ENCODE measurements around the gene ITGA2B. TPM values are rescaled to one million over a fixed set of nuclear protein-coding genes. Genes with fewer than 3 reads are reported as not detected.
"Not testable (repeated sequence)": the region's sequence is repeated elsewhere in the genome, so short reads cannot be mapped to it uniquely, and the experiment has no call there.

Gene ITGA2B
- total RNA-seq, 1 experiment from 2014 or later: 0.46 TPM

DNA sequence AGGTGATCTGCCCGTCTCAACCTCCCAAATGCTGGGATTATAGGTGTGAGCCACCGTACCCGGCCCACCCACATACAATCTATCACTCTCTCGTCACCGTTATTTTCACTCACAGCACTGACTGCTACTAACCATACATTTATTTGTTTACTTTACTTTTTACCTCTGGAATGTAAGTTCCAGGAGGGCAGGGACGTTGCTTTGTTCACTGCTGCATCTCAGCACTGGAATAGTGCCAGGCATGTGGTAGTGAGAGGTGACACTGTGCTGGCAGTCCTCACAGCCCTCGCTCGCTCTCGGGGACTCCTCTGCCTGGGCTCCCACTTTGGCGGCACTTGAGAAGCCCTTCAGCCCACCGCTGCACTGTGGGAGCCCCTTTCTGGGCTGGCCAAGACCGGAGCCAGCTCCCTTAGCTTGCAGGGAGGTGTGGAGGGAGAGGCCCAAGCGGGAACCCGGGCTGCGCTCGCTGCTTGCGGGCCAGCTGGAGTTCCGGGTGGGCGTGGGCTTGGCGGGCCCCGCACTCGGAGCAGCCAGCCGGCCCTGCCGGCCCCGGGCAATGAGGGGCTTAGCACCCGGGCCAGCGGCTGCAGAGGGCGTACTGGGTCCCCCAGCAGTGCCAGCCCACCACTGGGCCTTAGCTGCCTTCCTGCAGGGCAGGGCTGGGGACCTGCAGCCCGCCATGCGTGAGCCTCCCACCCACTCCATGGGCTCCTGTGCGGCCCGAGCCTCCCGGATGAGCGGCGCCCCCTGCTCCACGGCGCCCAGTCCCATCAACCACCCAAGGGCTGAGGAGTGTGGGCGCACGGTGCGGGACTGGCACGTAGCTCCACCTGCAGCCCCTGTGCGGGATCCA, 20.8 kb downstream of the ITGA2B start:
- not testable (repeated sequence) for DNase-seq (ENCODE audit: low read depth)

DNA sequence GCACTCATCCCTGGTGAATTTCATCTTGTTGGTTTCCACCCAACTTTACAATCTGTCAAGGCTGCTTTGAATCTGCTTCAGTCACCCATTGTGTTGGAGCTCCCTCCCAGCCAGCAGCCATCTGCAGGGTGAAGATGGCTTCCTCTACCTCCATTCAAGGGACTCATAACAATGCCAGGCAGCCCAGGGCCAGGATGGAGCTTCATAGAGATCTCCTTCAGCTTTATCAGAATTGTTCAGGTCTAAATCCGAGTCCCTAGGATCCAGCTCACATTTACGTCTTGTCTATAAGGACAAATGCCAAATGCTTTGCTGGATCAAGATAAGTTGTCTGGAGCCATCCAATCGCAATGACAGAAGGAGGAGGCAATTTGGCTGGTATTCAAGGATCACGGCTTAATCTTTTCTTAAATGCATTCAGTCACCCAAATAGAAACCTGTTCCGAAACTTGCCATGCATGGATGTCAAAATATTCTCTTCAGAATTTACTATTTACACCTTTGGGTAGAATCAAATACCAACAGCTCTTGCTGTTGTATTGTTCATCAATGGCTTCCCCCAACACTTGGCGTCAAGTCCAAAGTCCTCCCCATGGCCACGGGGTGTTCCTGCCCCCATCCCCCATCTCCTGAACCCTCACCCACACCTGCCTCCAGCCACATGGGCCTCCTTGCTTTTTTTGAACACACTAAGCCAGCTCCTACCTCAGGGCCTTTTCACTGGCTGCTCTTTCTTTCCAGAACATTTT, 22.0 kb downstream of the ITGA2B start:
- DNase-seq (ENCODE audit: low read depth): no peak

DNA sequence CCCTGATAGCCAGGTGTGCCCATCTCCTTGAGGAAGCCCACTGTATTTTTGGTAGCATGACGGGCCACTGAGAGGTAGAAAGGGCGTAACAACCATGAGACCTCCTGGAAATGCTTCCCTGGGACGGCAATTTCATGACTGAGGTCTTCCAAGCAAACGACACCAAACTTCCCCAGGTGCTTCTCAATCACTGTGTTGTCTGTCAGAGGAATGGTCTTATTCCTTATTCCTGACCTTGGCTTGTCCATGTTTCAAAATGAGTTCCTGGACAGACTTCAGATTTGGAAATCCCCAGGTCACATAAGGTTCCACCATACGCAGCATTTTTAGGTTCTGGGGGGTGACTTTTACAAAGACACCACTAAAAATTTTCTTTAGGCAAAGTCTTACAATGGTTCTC, 24.4 kb downstream of the ITGA2B start:
- DNase-seq (ENCODE audit: low read depth): not testable (repeated sequence)

DNA sequence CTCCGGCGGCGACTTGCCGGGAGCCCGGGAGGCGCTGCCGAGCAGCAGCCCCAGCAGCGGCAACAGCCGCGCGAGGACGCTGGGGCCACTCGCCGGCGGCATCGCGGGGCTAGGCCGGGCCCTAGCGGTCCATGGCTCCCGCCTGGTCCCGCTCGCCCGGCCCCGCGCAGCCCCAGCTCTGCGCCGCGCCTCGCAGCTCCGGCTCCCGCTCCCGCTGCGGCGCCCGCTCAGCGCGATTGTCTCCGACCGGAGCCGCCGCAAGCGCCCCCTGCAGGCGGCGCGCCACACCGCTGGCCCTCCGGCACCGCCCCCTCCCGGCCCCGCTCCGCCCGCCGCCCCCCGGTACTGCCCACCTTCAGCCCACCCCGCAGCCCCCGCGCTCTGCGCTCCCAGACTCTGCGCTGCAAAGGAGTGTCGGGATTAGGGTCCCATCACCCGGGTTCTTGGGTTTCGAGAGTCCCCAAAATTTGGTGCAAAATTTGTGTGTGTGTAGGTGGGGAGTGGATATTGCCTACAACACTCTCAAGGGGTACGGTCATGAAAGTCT, 25.8 kb downstream of the ITGA2B start, which contains the start of gene FAM171A2:
FAM171A2 (minus strand) TSS at position 241 of the 547 bp plus-strand sequence; CDS start at position 102, 139 bp downstream.
- DNase-seq (ENCODE audit: low read depth): peak; percentile 67

DNA sequence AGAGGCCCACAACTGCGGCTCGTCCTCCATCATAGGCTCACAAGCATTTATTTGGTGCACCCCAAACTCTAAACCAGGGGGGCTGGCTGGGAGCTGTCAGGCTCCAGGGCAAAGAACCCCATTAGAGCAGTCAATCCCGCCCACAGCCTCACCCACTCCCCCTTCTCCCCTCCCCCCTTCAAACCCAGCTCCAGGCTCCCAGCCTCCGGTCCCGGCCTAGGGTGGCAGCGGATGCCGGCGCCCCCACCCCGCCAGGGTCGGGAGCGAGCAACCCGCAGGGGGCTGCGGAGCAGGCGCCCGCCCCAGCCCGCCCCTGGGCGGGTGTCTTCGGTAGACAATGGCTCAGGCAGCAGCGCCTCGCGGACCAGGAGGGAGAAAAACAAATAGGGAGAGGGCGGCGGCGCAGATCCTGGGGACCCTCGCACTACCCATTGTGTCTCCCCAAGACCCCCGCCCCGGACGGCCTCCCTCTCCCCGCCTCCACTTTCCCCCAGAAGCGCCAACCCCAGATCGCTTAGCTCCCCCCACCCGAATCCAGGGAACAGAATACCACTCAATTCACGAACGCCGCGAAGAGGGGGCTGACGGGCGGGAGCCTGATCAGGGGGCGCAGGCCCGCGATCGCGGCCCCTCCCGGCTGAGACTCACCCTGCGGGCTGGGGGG, 26.4 kb downstream of the ITGA2B start:
- no peak for DNase-seq (ENCODE audit: low read depth)

DNA sequence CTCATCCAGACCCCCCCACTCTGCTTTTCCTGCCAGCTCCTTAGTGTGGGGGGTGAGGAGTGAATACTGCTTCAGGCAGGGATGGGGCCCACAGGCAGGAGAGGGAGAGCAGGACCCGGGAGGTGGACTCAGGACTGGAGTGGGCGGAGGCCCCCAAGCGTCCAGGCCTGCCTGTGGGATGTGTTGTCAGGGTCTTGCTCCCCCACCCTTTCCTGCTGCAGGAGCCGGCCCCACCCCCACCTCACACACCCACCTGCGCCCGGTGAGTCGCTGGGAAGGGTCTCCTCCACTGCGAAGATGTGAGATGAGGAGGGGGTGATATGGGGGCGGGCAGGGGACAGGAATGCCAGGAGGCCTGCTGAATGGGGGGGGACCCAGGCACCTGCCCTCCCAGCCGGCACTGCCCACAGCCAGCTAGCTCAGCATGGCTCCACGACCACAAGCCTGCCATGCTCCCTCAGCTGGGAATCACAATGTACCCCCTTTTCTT, 26.9 kb downstream of the ITGA2B start:
- no peak for DNase-seq (ENCODE audit: low read depth)

DNA sequence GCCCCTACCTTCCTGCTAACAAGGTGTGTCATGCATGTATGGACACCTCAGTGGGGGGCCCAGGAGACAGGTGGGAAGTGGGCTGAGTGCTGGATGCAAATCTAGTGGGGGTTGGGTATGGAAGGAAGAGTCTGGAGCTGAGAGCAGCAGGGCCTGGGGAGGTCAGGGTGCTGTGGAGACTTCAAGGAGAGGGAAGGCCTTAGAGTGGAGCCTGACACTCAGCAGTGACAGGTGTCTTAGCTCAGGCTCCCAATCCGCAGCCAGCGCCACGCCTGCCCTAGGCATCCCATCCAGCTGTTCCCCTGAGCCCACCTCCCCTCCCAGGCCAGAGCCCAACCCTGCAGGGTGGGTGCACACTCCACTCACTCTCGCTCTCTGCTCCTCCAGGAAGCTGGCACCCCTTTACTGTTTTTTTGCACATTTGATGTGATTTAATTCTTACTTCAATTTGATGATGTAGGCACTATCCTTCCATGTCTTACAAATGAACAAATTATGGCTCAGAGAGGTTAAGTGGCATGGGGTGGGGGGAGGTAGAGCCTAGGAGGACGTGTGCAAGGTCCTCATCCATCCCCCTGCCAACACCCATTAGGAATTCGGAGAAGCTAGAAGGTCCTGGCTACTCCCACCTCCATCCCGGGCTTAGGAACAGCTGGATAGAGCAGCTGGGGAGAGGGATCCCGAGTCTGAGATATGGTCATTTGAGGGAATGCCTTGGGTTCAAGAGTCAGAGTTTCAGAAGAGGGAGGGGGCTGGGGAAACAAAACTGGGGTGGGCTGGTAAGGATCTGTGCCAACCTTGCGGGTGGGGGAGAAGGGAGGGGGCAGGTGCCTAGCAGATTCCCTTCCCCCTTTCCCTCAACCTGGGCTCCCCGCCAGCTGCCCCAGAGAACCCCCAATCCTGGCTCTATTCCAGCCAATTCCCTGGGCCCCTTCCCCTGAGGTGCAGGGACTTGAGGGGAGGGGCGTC, 27.9 kb downstream of the ITGA2B start:
- DNase-seq (ENCODE audit: low read depth): no peak

DNA sequence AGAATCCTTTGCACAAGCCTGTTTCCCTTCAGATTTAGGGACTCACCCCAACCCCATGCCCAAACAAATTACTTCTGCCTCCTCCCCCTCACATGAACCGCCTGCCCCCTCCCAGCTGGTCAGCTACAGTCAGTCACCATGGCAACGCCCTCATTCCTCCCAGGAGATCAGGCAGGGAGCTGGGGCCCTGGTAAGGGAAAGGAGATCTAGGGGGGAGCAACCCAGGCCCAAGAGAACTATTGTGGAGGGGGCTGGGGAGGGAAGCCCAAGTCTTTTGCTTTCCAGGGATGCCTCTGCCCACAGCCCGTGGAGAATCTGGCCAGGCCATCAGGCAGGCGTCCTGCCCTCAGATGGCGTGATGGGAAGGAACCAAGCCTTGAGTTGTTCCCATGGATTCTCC, 28.6 kb downstream of the ITGA2B start:
- no peak for DNase-seq (ENCODE audit: low read depth)

DNA sequence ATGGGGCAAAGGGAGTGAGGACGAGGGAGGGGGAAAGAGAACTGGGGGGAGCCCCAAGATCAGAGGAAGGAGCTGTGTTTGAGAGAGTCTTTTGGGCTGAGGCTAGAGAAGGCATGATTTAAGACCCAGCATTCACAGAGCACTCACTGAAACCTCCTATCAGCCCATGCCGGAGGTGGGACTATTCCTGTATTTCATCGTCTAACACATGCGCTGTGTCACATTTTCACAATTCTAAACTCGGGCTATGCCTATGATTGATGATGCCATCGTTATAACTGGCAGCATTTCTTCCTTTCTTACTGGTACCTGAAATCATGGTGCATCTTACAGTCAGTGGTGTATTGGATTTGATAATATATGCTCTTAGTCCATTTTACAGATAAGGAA, 29.3 kb downstream of the ITGA2B start:
- no peak for DNase-seq (ENCODE audit: low read depth)

DNA sequence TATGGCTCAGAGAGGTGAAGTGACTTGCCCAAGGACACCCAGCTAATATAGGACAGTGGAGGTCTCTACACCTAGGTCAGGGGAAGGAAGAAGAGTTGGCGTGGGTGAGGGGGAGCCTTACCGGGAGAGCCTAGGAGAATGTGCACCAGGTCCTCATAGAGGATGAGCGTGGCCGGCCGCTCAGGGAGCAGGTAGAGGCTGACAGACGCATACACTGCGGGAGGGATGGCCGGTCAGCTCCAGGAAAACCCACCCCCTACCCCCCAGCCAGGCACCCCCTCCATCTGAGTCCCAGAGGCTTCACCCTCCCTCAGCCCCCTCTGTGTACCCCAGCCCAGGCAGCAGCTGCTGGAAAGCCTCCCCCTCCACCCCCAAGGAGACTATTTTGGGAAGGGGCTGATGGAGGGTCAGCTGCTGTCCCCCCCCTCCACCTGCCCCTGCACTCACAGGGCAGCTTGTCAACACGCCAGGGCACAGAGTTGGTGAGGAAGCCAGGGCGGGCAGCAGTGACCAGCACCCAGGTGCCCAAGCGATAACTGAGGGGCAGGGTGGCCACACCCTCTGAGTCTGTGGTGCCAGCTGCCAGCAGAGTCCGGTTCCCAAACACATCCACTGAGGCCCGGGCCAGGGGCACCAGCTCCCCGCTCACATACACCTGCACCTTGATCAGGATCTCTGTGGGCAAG, 29.8 kb downstream of the ITGA2B start:
- no peak for DNase-seq (ENCODE audit: low read depth)

DNA sequence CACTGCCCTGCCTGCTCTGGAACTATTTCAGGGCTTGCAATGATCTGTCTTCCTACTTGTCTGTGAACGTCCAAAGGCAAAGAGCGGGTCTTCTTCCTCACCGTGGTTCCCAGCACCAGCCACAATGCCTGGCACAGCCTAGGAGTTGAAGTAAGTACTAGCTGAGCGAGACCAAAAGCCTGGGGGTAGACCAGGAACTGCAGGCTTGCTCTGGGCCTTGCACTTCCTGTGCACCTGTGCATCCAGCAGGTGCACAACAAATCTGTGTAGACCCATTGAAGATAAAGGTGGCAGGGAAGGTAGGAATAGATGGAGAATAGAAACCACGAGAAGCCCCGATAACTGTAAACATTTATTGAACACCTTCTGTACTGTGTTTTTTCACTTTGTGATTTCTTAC, 30.4 kb downstream of the ITGA2B start:
- no peak for DNase-seq (ENCODE audit: low read depth)

DNA sequence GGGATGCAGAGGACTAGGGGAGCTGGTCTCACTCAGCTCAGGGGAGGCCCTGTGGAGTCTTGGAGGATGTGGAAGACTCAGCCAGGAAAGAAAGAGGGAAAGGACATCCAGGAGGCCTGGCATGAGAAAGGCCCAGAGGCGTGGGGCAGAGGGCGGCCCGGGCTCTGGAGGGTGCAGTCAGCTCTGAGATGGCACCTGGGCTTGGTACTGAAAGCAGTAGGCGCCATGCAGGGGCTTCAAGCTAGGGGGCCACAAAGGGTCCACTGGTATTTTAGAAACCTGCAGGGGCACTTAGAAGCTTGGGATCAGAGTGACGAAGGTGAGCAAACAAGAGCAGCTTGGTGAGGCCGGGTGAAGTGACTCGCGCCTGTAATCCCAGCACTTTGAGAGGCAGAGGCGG, 31.4 kb downstream of the ITGA2B start:
- no peak for DNase-seq (ENCODE audit: low read depth)

DNA sequence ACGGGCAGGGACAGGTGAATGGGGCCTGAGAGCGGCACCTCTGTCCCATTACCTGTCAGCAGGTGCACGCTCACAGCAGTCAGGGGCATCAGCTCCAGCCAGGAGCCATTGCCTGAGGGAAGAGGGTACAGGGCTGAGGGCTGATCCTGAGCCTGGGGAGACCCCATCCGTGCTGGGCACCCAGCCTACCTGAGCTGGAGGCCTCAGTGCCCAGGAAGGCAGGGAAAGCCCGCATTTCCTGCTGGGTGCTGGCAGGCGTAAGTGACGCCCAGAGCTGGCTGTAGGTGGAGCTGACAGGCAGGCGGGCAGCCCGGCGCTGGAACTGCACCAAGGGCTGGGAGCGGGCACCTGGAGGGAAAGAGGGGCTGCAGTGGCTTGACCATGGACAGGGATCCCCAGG, 33.2 kb downstream of the ITGA2B start:
- DNase-seq (ENCODE audit: low read depth): no peak

DNA sequence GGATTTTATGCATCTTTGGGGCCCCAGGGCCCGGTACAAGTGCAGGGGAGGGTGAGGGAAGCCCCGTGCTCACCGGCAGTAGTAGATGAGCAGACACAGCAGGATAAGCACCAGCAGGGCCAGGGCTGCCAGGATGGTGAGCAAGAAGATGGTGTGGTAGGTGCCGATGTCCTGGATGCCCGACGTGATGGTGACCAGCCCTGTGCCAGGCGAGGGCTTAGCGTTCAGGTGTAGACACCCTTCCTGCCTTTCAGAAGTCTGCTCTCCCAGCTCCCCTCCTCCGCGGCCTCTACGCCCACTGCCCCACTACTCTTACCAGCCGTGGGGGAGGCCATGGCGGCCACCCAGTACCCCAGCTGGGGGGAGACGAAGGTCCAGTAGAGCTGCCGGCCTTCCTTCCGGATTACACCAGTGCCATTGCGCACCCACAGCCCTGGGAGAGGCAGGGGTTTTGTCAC, 33.8 kb downstream of the ITGA2B start:
- DNase-seq (ENCODE audit: low read depth): no peak

DNA sequence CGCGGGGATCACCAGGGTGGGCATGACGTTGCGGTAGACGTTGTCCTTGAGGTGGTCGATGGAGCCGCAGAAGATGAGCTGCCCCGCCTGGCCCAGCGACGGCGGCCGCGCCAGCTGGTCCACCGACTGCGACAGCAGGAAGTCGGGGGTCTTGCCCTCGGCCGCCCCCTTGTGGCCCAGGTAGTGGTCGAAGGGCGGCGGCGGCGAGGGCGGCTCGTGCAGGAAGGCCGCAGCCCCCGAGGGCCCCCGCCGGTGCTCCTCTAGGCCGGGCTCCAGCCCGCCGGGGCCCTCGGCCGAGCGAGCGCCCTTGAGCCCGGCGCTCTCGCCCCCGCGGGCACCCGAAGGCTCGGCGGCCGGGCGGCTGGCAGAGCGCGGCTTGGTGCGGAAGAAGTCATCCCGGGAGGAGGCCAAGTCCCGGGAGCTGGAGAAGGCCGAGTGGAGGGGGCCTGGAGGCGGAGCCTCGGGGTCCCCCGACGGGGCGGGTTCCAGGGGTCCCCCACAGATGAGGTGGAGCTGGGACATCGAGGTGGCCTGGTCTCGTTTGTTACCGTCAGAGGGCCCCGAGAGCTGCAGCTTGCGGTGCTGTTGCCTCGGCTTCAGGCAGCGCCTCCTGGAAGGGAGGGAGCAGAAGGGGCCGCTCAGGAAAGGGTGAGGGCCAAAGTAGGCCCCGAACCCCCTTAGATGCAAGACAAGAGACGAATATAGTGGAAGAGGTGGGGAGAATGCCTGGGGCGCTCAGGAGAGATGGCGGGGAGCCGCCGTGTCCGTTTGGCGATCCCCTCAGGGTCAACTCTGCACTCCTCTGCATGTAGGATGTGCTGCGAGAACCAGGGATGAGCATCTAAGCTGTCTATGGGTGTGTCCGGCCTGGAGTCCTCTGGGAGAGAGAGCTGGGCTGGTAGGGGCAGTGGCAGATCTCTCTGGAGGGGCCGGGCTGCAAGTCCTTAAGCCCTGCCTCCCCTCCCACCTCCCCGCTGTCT, 34.6 kb downstream of the ITGA2B start:
- DNase-seq (ENCODE audit: low read depth): no peak

DNA sequence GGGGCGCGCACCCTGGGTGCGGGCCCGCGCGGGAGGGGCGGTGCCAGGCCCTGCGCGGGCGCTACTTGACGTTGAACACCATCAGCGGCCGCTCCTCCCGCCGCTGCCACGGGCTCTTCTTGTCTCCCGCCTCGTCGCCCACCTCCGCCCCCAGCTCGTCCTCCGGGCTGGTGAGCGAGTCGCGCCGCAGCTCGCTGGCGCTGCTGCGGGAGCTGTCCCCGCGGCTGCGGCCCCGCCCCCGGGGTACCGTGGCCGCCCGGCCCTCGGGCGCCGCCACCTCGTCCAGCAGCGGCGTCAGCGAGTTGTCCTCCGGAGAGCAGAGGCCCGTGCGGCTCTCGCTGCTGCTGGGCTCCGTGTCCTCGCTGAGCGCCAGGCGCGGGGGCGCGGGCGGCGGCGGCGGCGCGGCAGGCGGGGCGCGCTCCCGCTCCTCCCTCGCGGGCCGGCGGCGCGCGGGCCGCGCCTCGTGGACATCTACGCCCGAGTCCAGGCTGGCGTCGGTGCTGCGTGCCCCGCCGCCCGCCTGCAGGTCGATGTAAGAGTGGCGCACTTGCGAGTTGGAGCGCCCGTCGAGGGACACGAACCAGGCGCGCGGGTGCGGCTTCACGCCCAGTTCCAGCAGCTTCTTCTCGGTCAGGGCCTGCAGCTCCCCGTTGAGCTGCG, 35.6 kb downstream of the ITGA2B start:
- DNase-seq (ENCODE audit: low read depth): no peak

DNA sequence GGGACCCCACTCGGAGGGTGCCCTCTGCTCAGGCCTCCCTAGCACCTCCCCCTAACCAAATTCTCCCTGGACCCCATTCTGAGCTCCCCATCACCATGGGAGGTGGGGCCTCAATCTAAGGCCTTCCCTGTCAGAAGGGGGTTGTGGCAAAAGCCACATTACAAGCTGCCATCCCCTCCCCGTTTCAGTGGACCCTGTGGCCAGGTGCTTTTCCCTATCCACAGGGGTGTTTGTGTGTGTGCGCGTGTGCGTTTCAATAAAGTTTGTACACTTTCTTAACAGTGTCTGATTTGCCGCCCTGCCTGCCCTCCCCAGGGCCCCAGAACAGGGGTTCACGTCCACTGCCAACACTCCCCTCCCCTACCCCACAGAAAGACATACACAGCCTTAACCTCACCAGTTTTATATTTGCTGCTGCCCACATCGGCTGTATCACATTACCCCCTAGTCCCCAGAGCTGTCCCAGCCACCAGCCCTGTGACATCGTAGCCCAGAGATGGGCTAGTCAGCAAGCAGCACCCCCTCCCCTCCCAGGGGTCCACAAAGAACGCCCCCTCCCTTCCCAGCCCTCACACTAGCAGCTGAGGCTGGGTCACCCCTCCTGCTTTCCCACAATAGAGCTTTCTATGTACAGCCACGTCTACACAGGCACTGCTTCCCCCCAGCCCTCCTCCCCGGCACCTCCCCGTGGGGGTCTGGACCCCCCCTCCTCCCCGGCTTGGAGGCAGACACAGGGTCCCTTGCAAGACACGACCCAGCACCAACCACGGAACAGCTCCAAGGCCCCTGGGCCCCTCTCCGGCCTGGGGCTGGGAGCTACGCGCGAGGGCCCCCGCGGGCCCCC, 36.4 kb downstream of the ITGA2B start:
- DNase-seq (ENCODE audit: low read depth): no peak

Data from Daoy (cell line).